ENCODE results near the gene TMOD3. TPM values are rescaled to one million over a fixed set of nuclear protein-coding genes. Genes with fewer than 3 reads are reported as not detected.

The TMOD3 gene
- total and polyA plus RNA-seq, 2 of the 8 experiments (the other 6 are each of a cell fraction or from before 2014, with no cell fraction given) = 3.9 to 29.0 TPM

DNA sequence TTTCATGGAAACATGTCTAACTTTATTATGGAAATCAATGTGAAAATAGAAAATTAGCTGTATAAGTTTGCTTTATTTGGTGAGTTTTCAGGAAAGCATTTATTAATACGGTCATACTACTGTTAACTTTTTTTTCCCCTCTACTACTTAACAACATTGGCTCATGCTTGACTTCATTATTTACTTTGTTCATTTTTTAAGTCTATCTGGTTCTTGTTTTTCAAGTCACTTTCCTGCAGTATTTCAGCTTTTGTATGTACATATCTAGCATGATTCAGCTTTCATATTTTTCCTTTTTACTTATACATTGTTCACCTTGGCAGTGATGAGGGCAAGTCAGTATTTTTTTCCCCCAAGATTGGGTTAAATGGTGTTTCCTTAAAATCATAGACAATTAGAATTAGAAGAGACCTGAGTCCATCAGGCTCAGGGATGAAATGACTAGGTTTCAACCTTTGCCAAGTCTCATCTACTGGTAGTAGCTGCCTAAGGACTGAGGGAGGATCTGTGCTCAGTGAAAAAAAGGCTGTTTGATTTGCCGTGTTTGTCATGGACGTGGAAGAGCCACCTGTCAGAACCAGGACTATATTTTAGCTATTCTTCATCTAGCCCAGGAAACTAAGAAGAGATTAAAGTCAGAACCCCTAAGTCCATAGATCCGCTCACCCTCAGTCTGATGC lies 15.4 kb downstream of the TMOD3 start:
- CTCF ChIA-PET (ENCODE audit: partially characterized antibody) = interaction anchor here (1.0 to 1.3 kb wide), 3 partner anchors 21 to 57 kb away, joined by 3 to 5 read pairs (median 3); no protein-coding TSS in a partner anchor
- Histone ChIP-seq H3K56ac (replicated peaks; ENCODE audit: insufficient read length, low read depth, low read length) (no peak overlapping the region), H3K79me1 (ENCODE audit: low read depth, low read length) (peaks cover 6% of the 10 kb centered on the region; the same call in 1 of the 2 replicates), H3K27me3 (replicated peaks in 1 of 4; ENCODE audit: control insufficient read depth in 3 of 4, extremely low read depth in 1 of 4, insufficient read depth in 3 of 4, low read length in 3 of 4) (no peaks in the 10 kb centered on the region), H3K4me3 (ENCODE audit: extremely low read depth in 1 of 4, insufficient read depth in 2 of 4, low read depth in 3 of 4, low read length in 4 of 4) (no peak overlapping the region), H3K23ac (ENCODE audit: insufficient read length) (no peak overlapping the region), H3K79me2 (ENCODE audit: control insufficient read depth in 1 of 2, insufficient read depth in 2 of 2, low read length in 2 of 2) (peaks cover 0 to 73% of the 10 kb centered on the region in 2 experiments), H2BK120ac (replicated peaks; ENCODE audit: low read depth, low read length) (no peak overlapping the region), H3K4me2 (ENCODE audit: insufficient read depth in 1 of 2, low read depth in 2 of 2, low read length in 2 of 2) (no peak overlapping the region), H3K27ac (ENCODE audit: low read depth, low read length) (no peak overlapping the region), H3K4ac (replicated peaks; ENCODE audit: insufficient read length, low read depth, low read length) (no peak overlapping the region), H3K23me2 (ENCODE audit: low read depth, low read length) (no peaks in the 10 kb centered on the region), H4K20me1 (replicated peaks in 1 of 2; ENCODE audit: control insufficient read depth in 1 of 2, insufficient read depth in 2 of 2, low read length in 2 of 2) (peaks cover 0 to 2% of the 10 kb centered on the region in 2 experiments), H3K18ac (ENCODE audit: extremely low read depth, low read length) (no peak overlapping the region), H2BK5ac (ENCODE audit: low read depth, low read length) (no peak overlapping the region), H4K5ac (ENCODE audit: insufficient read length, low read depth, low read length) (no peak overlapping the region), H2AK5ac (ENCODE audit: low read depth, low read length) (no peak overlapping the region), H2AFZ (ENCODE audit: low read length) (no peak overlapping the region), H3K9ac (replicated peaks in 1 of 4; ENCODE audit: extremely low read depth in 1 of 4, low read depth in 3 of 4, low read length in 3 of 4) (no peak overlapping the region), H3K14ac (ENCODE audit: insufficient read length) (no peak overlapping the region), H4K91ac (replicated peaks; ENCODE audit: insufficient read length, low read length) (no peak overlapping the region), H4K8ac (ENCODE audit: extremely low read depth, insufficient read depth, low read length) (no peak overlapping the region), H2BK20ac (ENCODE audit: low read length) (no peak overlapping the region), H3K9me3 (ENCODE audit: insufficient read depth in 2 of 2, low read depth in 1 of 2, low read length in 1 of 2) (no peaks in the 10 kb centered on the region), H3K36me3 (ENCODE audit: control insufficient read depth in 2 of 4, insufficient read depth in 4 of 4, low read length in 3 of 4) (no peaks in the 10 kb centered on the region), H3K4me1 (replicated peaks in 1 of 4; ENCODE audit: control insufficient read depth in 3 of 4, insufficient read depth in 4 of 4, low read length in 3 of 4) (peaks cover 0 to 2% (median 0%) of the 10 kb centered on the region in 4 experiments; a peak in 2 of 7 replicates), H2BK15ac (ENCODE audit: low read length) (no peak overlapping the region), H2BK12ac (ENCODE audit: low read depth, low read length) (no peak overlapping the region)
- FAIRE-seq = no peak
- WGBS, 2 experiments (ENCODE audit: extremely low coverage in 1 of 2, insufficient coverage in 1 of 2, insufficient read length in 1 of 2, insufficient replicate concordance in 2 of 2, low coverage in 1 of 2, low lambda C conversion rate in 2 of 2, missing lambda C conversion rate in 1 of 2) = 93% methylated on average over 4 of the region's 4 CpGs; no CpG with 5 or more reads in 1 of the 2 experiments
- POLR2A ChIA-PET (ENCODE audit: partially characterized antibody) = interaction anchor here (0.9 kb wide), 1 partner anchor 9 kb away, joined by 4 read pairs; no protein-coding TSS in a partner anchor
- no peak for DNase-seq (ENCODE audit: low read depth in 1 of 2, low spot score in 2 of 2)
- no peak for TF ChIP-seq RNF2 (IDR thresholded peaks at IDR 0.05; ENCODE audit: borderline replicate concordance, low read depth, low read length, missing control alignments, poor library complexity, severe bottlenecking)
- TF ChIP-seq SAP30 (IDR thresholded peaks at IDR 0.05; ENCODE audit: insufficient read depth, insufficient replicate concordance, low read length) = no peak
- no peak for TF ChIP-seq JUN (IDR thresholded peaks at IDR 0.05; ENCODE audit: low read depth, low read length)
- TF ChIP-seq CREB1 (IDR thresholded peaks at IDR 0.05) = no peak
- no peak for TF ChIP-seq PHF8 (conservative IDR thresholded peaks at IDR 0.05; ENCODE audit: low read depth, low read length)
- no peak for TF ChIP-seq TEAD4 (IDR thresholded peaks at IDR 0.05; ENCODE audit: low read depth, low read length)
- no peak for TF ChIP-seq TCF12 (IDR thresholded peaks at IDR 0.05; ENCODE audit: low read depth, low read length)
- TF ChIP-seq CHD2 (IDR thresholded peaks at IDR 0.05; ENCODE audit: low read length) = no peak
- TF ChIP-seq KDM4A (IDR thresholded peaks at IDR 0.05; ENCODE audit: low read depth, low read length, severe bottlenecking) = no peak
- no peak for TF ChIP-seq NRF1 (IDR thresholded peaks at IDR 0.05; ENCODE audit: low read depth, low read length)
- no peak for TF ChIP-seq SIRT6 (IDR thresholded peaks at IDR 0.05; ENCODE audit: low read length)
- no peak for TF ChIP-seq CHD1 (IDR thresholded peaks at IDR 0.05; ENCODE audit: low read depth, low read length)
- TF ChIP-seq, protein P1, sequence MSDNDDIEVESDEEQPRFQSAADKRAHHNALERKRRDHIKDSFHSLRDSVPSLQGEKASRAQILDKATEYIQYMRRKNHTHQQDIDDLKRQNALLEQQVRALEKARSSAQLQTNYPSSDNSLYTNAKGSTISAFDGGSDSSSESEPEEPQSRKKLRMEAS (IDR thresholded peaks at IDR 0.05) = no peak
